Endothelial cell of umbilical vein (primary cell): Measurements from ENCODE around the gene PRKCSH. TPM values are rescaled to one million over a fixed set of nuclear protein-coding genes. Genes with fewer than 3 reads are reported as not detected.

Experiments
- BruUV-seq: library from RNA; stranded (reverse); fragments of 400-500 nt; replicated peaks from 2 replicates; lab custom pipeline; 2021; lab: Mats Ljungman, UMichigan
- CTCF ChIA-PET: fragments of 300-600, 350-600 bp; sonication (Branson Sonifier 250); formaldehyde crosslinking; loops from one replicate; lab custom pipeline; 2021; ENCODE audit warnings: antibody characterized with exemption, inconsistent platforms; lab: Charles Lee
- POLR2A ChIA-PET: fragments of 300-600, 350-600 bp; sonication (Branson Sonifier 250); formaldehyde crosslinking; loops from one replicate; lab custom pipeline; 2021; ENCODE audit warnings: antibody characterized with exemption, inconsistent platforms; lab: Charles Lee
- DNase-seq: peaks from one replicate; pipeline ENCODE4 v3.0.0-alpha.2; 2011; ENCODE audit warnings: low read depth, low spot score
- FAIRE-seq: peaks from 2 replicates; lab custom pipeline; 2011; peaks lifted over from hg19 to GRCh38; lab: Jason Lieb, UNC
- H2AFZ ChIP-seq: 2 replicates; pipeline ENCODE4 v1.6.0; 2012; ENCODE audit warnings: low read depth, low read length, control low read depth, inconsistent platforms
- H3K27ac ChIP-seq: 2 replicates; pipeline ENCODE4 v1.5.1; 2011; ENCODE audit warnings: low read depth, mild to moderate bottlenecking, control low read depth, low read length, moderate library complexity; ENCODE audit not compliant: insufficient read depth
- H3K27me3 ChIP-seq, 2 experiments: 2 replicates each; pipeline versions ENCODE4 v1.6.0 to v1.6.1; 2011; ENCODE audit warnings: low read length in 2 of 2, mixed read lengths in 1 of 2; ENCODE audit not compliant: control insufficient read depth in 2 of 2, insufficient read depth in 2 of 2
- H3K36me3 ChIP-seq, 2 experiments: 2 replicates in 1 of 2; 3 replicates in 1 of 2; pipeline ENCODE4 v1.5.1; 2011; ENCODE audit warnings: low read length in 2 of 2, mild to moderate bottlenecking in 1 of 2, moderate library complexity in 1 of 2; ENCODE audit not compliant: control insufficient read depth in 2 of 2, insufficient read depth in 2 of 2; ENCODE audit errors: extremely low read depth in 1 of 2
- H3K4me1 ChIP-seq: 3 replicates; pipeline ENCODE4 v1.5.1; 2011; ENCODE audit warnings: mild to moderate bottlenecking, low read length; ENCODE audit not compliant: control insufficient read depth, insufficient read depth; ENCODE audit errors: extremely low read depth
- H3K4me2 ChIP-seq: 2 replicates; pipeline ENCODE4 v1.6.1; 2011; ENCODE audit warnings: low read length, control low read depth, mixed read lengths; ENCODE audit not compliant: insufficient read depth
- H3K4me3 ChIP-seq, 3 experiments: fragments of 200-600 bp in 1 of 3; sonication (generic), shearing (Covaris generic) in 1 of 3; replicated peaks in 1 of 3; 2 replicates each; pipeline ENCODE4 v1.5.1; 2011 to 2016; ENCODE audit warnings: control low read depth in 3 of 3, low read length in 3 of 3, mild to moderate bottlenecking in 2 of 3, inconsistent platforms in 1 of 3, low read depth in 1 of 3, moderate library complexity in 1 of 3; ENCODE audit not compliant: insufficient read depth in 1 of 3
- H3K79me2 ChIP-seq: 2 replicates; pipeline ENCODE4 v1.6.0; 2012; ENCODE audit warnings: low read length, inconsistent platforms; ENCODE audit not compliant: control insufficient read depth, insufficient read depth
- H3K9ac ChIP-seq: replicated peaks from 2 replicates; pipeline ENCODE3; 2011; ENCODE audit warnings: low read length, control low read depth; ENCODE audit not compliant: insufficient read depth; ENCODE audit errors: extremely low read depth
- H3K9me1 ChIP-seq: replicated peaks from 3 replicates; pipeline ENCODE4 v1.6.0; 2011; ENCODE audit warnings: mild to moderate bottlenecking, low read length; ENCODE audit not compliant: control insufficient read depth, insufficient read depth; ENCODE audit errors: extremely low read depth
- H3K9me3 ChIP-seq: replicated peaks from 2 replicates; pipeline ENCODE4 v1.5.1; 2012; ENCODE audit warnings: low read length, inconsistent platforms; ENCODE audit not compliant: control insufficient read depth, insufficient read depth
- H4K20me1 ChIP-seq: replicated peaks from 2 replicates; pipeline ENCODE3; 2011; ENCODE audit warnings: mild to moderate bottlenecking, low read length; ENCODE audit not compliant: control insufficient read depth, insufficient read depth; ENCODE audit errors: extremely low read depth
- CTCF ChIP-seq, 2 donors: IDR thresholded peaks; 1 replicate in 1 of 2; 2 replicates in 1 of 2; pipeline ENCODE4 v1.5.1; 2011; ENCODE audit warnings: low read length in 2 of 2, mild to moderate bottlenecking in 2 of 2, moderate library complexity in 2 of 2, control low read depth in 1 of 2, inconsistent platforms in 1 of 2, low read depth in 1 of 2; ENCODE audit not compliant: insufficient read depth in 1 of 2; ENCODE audit errors: extremely low read depth in 1 of 2
- EZH2 ChIP-seq: IDR thresholded peaks from 2 replicates; pipeline ENCODE4 v1.6.1; 2012; ENCODE audit warnings: borderline replicate concordance, low read depth, mild to moderate bottlenecking, moderate library complexity, low read length, inconsistent platforms; ENCODE audit not compliant: severe bottlenecking
- FOS ChIP-seq: IDR thresholded peaks from 2 replicates; pipeline ENCODE4 v1.6.1; 2011; ENCODE audit warnings: mild to moderate bottlenecking, low read length, moderate library complexity, borderline replicate concordance; ENCODE audit not compliant: insufficient read depth
- GATA2 ChIP-seq: IDR thresholded peaks from 2 replicates; pipeline ENCODE4 v1.7.0; 2011; ENCODE audit warnings: low read depth, mild to moderate bottlenecking, moderate library complexity, mixed read lengths, low read length; ENCODE audit not compliant: insufficient read length, insufficient read depth
- JUN ChIP-seq: IDR thresholded peaks from 2 replicates; pipeline ENCODE4 v1.6.1; 2011; ENCODE audit warnings: borderline replicate concordance, low read depth; ENCODE audit not compliant: insufficient read length, insufficient read depth
- MYC ChIP-seq: IDR thresholded peaks from one replicate; pipeline ENCODE4 v1.6.1; 2011; ENCODE audit warnings: mild to moderate bottlenecking, low read depth, low read length
- POLR2A ChIP-seq: IDR thresholded peaks from 2 replicates; pipeline ENCODE4 v1.6.1; 2012; ENCODE audit warnings: low read depth, mild to moderate bottlenecking, control low read depth, low read length
- POLR2AphosphoS5 ChIP-seq: IDR thresholded peaks from 2 replicates; pipeline ENCODE4 v1.6.1; 2012; ENCODE audit warnings: low read depth, mild to moderate bottlenecking, control low read depth, low read length, moderate library complexity; ENCODE audit not compliant: insufficient read depth
- dilution Hi-C: fragments of 300-500 bp; cut with MboI; formaldehyde crosslinking; loops from one replicate; pipeline ENCODE4 v1.15.0; 2019; ENCODE audit warnings: low sequenced_read_pairs; ENCODE audit not compliant: extremely low pct_ligation_motif_present
- intact Hi-C: fragments of 100-400 bp; cut with micrococcal nuclease; formaldehyde crosslinking; loops from one replicate; pipeline ENCODE4 v1.10.0; 2022
- polyA plus RNA-seq, 4 experiments: library from polyadenylated mRNA; depleted of rRNA in 3 of 4; stranded (reverse) in 3 of 4; unstranded in 1 of 4; fragments of >200 nt; gene quantifications; 2 replicates each; pipeline versions ENCODE4 v1.2.1 to v1.2.3, GENCODE V29; 2011 to 2012; ENCODE audit warnings: missing spikeins in 1 of 4
- total RNA-seq: library from RNA; stranded (reverse); gene quantifications from 2 replicates; pipeline ENCODE4 v1.2.3, GENCODE V29; 2021

The PRKCSH gene
- total and polyA plus RNA-seq, 2 donors (not counting 3 experiments of a cell fraction or from before 2014, with no cell fraction given) = 215 to 425 TPM

DNA sequence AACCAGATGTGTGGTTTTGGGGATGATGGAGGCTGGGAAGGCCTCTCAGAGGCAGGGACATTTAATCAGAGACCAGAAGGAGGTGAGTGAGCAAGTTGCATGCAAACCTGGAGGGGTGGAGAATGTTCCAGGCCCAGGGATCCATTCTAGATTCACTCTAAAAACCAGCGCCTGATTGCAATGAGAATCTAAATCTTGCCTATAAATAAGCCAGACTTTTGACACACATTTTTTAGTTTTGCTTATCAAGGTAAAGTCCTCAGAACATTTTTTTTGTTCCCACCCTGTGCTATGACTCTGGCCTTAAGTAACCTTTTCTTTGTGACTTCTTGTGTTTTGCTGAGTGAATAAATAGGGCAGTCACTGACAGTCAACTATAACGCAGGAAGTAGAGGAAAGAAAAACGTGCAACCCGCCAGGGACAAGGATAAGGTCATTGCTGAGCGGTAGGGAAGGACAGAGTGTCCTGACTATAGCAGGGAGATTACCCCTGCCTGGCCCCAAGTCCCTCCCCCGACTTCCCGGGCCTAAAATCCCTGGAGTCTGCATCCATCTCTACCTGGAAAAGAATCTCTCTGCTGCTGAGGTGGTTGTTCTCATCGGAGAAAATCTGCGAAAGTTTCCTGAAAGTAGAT lies 30.7 kb upstream of the PRKCSH start:
- no peaks in the 10 kb centered on the region for H4K20me1 ChIP-seq
- no TSS peak for BruUV-seq
- dilution Hi-C loops (no loop called here), intact Hi-C loops (no loop called here)
- no peak overlapping the region for H3K27ac ChIP-seq
- no peaks in the 10 kb centered on the region for H3K4me1 ChIP-seq
- no peaks in the 10 kb centered on the region for H3K79me2 ChIP-seq
- no peaks in the 10 kb centered on the region for H3K36me3 ChIP-seq
- TF ChIP-seq MYC (no peak), JUN (no peak), POLR2AphosphoS5 (no peak), EZH2 (no peak), POLR2A (no peak), GATA2 (no peak), FOS (no peak), CTCF (IDR thresholded peaks at IDR 0.05; ENCODE audit: extremely low read depth in 1 of 2, insufficient read depth in 1 of 2, low read depth in 1 of 2, low read length in 2 of 2) (no peak)
- no peak overlapping the region for H3K9ac ChIP-seq
- no peak overlapping the region for H2AFZ ChIP-seq
- no peak for DNase-seq
- no peak overlapping the region for H3K4me3 ChIP-seq
- no peak for FAIRE-seq
- H3K4me2 ChIP-seq = no peak overlapping the region
- ChIA-PET POLR2A (no interaction called here), CTCF (interaction anchor here (0.8 kb wide), 1 partner anchor 22 kb away, joined by 3 read pairs; no protein-coding TSS in a partner anchor)
- H3K9me3 ChIP-seq = no peaks in the 10 kb centered on the region
- no peaks in the 10 kb centered on the region for H3K9me1 ChIP-seq
- H3K27me3 ChIP-seq = no peaks in the 10 kb centered on the region
